ENCODE data around the gene DLEC1. TPM values are rescaled to one million over a fixed set of nuclear protein-coding genes. Genes with fewer than 3 reads are reported as not detected.

The DLEC1 gene
- total RNA-seq, 4 donors from 2014 or later = 0.19 to 0.42 (median 0.37) TPM

DNA sequence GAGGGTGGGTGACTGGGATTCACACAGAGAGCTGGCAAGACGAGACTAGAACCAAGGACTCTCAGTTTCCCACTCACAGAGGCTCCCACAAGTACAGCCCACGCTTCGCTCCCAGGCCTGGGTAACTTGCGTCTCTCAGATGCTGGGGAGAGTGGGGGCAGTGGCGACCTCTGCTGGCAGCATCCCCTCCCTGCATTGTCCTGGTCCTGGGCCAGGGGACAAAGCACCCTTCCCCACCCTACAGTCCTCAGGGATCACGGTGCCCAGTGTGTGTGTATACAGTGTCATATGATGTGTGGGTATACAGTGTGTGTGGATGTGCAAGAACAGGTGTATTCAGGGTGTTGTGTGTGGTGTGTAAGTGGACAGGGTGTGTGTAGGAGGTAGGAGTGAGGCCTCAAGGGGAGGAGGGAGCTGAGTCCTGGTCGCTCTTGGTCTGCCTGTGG is 35.6 kb upstream of the DLEC1 start:
- Histone ChIP-seq H3K27me3 (no peaks in the 10 kb centered on the region), H3K9me3 (no peaks in the 10 kb centered on the region), H3K36me3 (peaks cover 0 to 53% (median 33%) of the 10 kb centered on the region in 4 donors), H3K4me1 (peaks cover 7 to 30% (median 25%) of the 10 kb centered on the region in 4 donors), H3K4me3 (no peak overlapping the region), H3K27ac (replicated peaks in 1 of 4) (peak overlapping the region in 2 of 4 donors; percentile 31 to 57)
- 50% methylated on average over 4 of the region's 7 CpGs for WGBS
- DNase-seq (ENCODE audit: extremely low spot score) = peak; percentile 94
- intact Hi-C loops (cut with DNase I) = loop anchor here (5.0 kb wide), 1 partner anchor 39 kb away; no protein-coding TSS in a partner anchor
- no peak for TF ChIP-seq EP300 (IDR thresholded peaks at IDR 0.05)
- TF ChIP-seq, protein P1, sequence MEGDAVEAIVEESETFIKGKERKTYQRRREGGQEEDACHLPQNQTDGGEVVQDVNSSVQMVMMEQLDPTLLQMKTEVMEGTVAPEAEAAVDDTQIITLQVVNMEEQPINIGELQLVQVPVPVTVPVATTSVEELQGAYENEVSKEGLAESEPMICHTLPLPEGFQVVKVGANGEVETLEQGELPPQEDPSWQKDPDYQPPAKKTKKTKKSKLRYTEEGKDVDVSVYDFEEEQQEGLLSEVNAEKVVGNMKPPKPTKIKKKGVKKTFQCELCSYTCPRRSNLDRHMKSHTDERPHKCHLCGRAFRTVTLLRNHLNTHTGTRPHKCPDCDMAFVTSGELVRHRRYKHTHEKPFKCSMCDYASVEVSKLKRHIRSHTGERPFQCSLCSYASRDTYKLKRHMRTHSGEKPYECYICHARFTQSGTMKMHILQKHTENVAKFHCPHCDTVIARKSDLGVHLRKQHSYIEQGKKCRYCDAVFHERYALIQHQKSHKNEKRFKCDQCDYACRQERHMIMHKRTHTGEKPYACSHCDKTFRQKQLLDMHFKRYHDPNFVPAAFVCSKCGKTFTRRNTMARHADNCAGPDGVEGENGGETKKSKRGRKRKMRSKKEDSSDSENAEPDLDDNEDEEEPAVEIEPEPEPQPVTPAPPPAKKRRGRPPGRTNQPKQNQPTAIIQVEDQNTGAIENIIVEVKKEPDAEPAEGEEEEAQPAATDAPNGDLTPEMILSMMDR (IDR thresholded peaks at IDR 0.05) = peak; percentile 70 to 85 (median 76)

DNA sequence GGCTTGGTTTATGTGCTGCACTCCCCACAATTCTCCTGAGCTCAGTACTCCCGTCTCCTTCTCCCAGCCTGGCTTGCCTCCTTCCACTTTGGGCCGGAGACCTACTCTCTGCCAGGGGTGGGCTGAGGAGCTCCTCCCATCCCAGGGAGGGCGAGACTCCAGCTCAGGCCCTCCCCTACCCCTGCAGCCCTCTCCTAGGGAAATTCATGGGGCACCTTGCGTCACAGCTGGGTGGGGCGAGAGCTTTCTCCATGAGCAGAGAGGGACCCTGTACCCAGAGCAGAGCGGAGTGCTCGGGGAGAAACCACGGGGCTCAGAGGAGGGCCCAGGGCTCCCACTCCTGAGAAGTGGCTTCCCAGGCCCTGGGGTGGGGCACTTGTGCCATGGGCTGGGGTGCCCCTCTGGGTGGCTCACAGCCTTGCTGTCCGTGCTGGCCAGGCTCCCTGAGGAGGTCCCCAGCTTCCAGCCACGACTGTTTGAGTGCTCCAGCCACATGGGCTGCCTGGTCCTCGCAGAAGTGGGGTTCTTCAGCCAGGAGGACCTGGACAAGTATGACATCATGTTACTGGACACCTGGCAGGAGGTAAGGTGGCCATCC is 35.1 kb upstream of the DLEC1 start:
- WGBS = 90% methylated on average over 8 of the region's 11 CpGs
- H3K4me1 ChIP-seq = peaks cover 6 to 27% (median 21%) of the 10 kb centered on the region in 4 donors
- no peak overlapping the region for H3K4me3 ChIP-seq
- intact Hi-C loops (cut with DNase I) = loop anchor here (5.0 kb wide), 1 partner anchor 38 kb away; no protein-coding TSS in a partner anchor
- no peak for TF ChIP-seq POLR2AphosphoS5 (IDR thresholded peaks at IDR 0.05)
- no peak for TF ChIP-seq POLR2A (IDR thresholded peaks at IDR 0.05; ENCODE audit: low read depth)
- no peak for TF ChIP-seq EP300 (IDR thresholded peaks at IDR 0.05)
- no peaks in the 10 kb centered on the region for H3K9me3 ChIP-seq
- peak overlapping the region in 2 of 4 donors; percentile 31 to 57 for H3K27ac ChIP-seq (replicated peaks in 1 of 4)
- DNase-seq (ENCODE audit: extremely low spot score) = no peak
- no peaks in the 10 kb centered on the region for H3K27me3 ChIP-seq
- peaks cover 0 to 59% (median 39%) of the 10 kb centered on the region in 4 donors for H3K36me3 ChIP-seq

DNA sequence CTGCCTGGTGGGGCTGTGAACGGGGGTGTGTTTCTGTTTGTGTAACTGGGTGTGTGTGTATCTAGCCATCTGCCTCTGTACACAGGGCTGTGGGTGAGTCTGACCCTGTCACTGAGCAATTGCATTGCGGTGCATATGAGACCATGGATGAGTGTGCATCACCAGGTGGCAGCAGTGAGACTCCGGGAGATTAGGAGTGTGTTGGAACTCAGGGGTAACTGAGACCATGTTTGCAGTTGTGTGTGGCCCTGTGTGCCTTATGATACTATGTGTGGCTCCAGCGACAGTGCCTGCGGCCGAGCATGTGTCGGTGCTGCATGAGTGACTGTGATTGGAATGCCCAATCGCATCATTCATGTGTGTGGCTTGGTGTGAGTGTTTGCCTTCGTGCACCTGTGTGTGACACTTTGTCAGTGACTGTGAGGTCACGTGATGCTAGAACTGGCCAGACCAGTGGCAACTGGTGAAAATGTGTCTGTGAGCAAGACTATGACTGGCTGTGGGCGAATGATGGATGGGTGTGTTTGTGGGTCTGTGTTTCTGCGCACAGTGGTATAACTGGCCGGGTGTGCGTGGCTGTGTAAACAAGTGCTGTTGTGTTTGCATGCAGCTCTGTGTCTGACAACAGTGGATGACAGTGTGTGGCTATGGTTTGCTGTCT is 34.5 kb upstream of the DLEC1 start:
- Histone ChIP-seq H3K27me3 (no peaks in the 10 kb centered on the region), H3K36me3 (peaks cover 0 to 65% (median 44%) of the 10 kb centered on the region in 4 donors), H3K4me1 (peaks cover under 1 to 22% (median 16%) of the 10 kb centered on the region in 4 donors), H3K9me3 (no peaks in the 10 kb centered on the region), H3K4me3 (no peak overlapping the region), H3K27ac (replicated peaks in 1 of 4) (peak overlapping the region in 2 of 4 donors; percentile 31 to 57)
- TF ChIP-seq EP300 (IDR thresholded peaks at IDR 0.05) = no peak
- TF ChIP-seq POLR2AphosphoS5 (IDR thresholded peaks at IDR 0.05) = peak in 1 of 2 donors; percentile 20
- TF ChIP-seq, protein P1 (IDR thresholded peaks at IDR 0.05) = peak; percentile 53 to 69 (median 60)
- TF ChIP-seq POLR2A (IDR thresholded peaks at IDR 0.05; ENCODE audit: low read depth) = no peak
- WGBS = 65% methylated on average over 11 of the region's 14 CpGs
- no peak for DNase-seq (ENCODE audit: extremely low spot score)
- intact Hi-C loops (cut with DNase I) = loop anchor here (5.0 kb wide), 1 partner anchor 38 kb away; no protein-coding TSS in a partner anchor

DNA sequence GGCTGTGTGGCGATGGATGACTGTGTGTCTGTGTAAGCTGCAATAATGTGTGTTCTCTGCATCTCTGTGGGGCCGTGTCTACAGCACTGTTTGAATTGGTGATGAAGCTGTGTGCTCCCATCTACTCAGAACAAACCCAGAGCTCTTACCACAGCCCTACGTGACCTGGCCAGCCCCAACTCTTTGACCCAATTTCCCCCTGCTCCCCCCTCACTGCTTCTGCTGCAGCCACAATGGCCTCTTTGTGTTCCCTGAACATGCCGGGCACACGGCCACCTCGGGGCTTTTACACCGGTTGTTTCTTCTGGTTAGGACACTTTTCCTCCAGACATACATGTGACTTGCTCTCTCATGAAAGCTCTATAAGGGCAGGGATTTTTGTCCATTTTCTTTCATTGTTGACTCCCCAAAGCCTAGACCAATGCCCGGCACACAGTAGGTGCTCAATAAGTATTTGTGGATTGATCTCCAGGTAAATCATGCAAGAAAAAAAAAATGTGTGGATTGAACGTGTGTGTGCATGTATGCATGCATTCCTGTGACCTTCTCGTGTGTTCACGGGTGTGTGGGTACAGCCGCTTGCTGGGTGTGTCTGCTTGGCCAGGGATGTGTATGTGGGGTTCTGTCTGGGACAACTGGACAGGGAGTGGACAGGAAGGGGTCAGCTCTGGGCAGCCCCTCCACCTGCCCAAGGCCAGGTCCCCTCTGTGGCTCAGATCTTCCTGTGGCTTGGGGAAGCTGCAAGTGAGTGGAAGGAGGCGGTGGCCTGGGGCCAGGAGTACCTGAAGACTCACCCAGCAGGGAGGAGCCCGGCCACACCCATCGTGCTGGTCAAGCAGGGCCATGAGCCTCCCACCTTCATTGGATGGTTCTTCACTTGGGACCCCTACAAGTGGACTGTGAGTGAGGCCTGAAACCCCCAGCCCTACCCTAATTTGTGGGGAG is 33.7 kb upstream of the DLEC1 start:
- Histone ChIP-seq H3K36me3 (peaks cover 3 to 73% (median 52%) of the 10 kb centered on the region in 4 donors), H3K9me3 (no peaks in the 10 kb centered on the region), H3K27ac (replicated peaks in 1 of 4) (peak overlapping the region in 1 of 4 donors; percentile 18), H3K4me3 (no peak overlapping the region), H3K4me1 (peaks cover 0 to 22% (median 16%) of the 10 kb centered on the region in 4 donors), H3K27me3 (no peaks in the 10 kb centered on the region)
- no peak for DNase-seq (ENCODE audit: extremely low spot score)
- TF ChIP-seq POLR2A (IDR thresholded peaks at IDR 0.05; ENCODE audit: low read depth) = no peak
- TF ChIP-seq, protein P1 (IDR thresholded peaks at IDR 0.05) = no peak
- TF ChIP-seq POLR2AphosphoS5 (IDR thresholded peaks at IDR 0.05) = no peak
- no peak for TF ChIP-seq EP300 (IDR thresholded peaks at IDR 0.05)
- intact Hi-C loops (cut with DNase I) = no loop called here
- 73% methylated on average over 15 of the region's 15 CpGs for WGBS

Measured in esophagus muscularis mucosa (tissue), 4 donors.